HAP-1 (cell line): ENCODE measurements around the gene CDIP1.

Experiments
- DNase-seq, 2 experiments: peaks; one replicate each; pipeline ENCODE4 v3.0.0-alpha.2; 2016 to 2020; ENCODE audit warnings: low spot score in 2 of 2
- H3K27me3 ChIP-seq: fragments of 250-450 bp; sonication (Bioruptor Pico); 2 replicates; pipeline ENCODE4 v1.5.1; 2020; ENCODE audit warnings: low read depth, mild to moderate bottlenecking, moderate library complexity
- H3K36me3 ChIP-seq: fragments of 250-450 bp; sonication (Bioruptor Pico); replicated peaks from 2 replicates; pipeline ENCODE4 v1.5.1; 2020; ENCODE audit warnings: mild to moderate bottlenecking
- H3K4me1 ChIP-seq: fragments of 250-450 bp; sonication (Bioruptor Pico); 2 replicates; pipeline ENCODE4 v1.5.1; 2020; ENCODE audit warnings: mild to moderate bottlenecking
- H3K4me3 ChIP-seq: fragments of 250-450 bp; sonication (Bioruptor Pico); 2 replicates; pipeline ENCODE4 v1.5.1; 2020; ENCODE audit warnings: mild to moderate bottlenecking, moderate library complexity
- H3K9me3 ChIP-seq: fragments of 250-450 bp; sonication (Bioruptor Pico); 2 replicates; pipeline ENCODE4 v1.5.1; 2020; ENCODE audit warnings: mild to moderate bottlenecking, moderate library complexity
- in situ Hi-C: fragments of 300-500 bp; cut with MboI; formaldehyde crosslinking; loops from 3 replicates; pipeline ENCODE4 v1.14.3; 2020; ENCODE audit warnings: low sequenced_read_pairs, inconsistent platforms, mixed read lengths

CDIP1 gene

GRCh38 chr16:4481963-4482362 is 56.6 kb downstream of the CDIP1 start:
- Histone ChIP-seq H3K9me3 (no peaks in the 10 kb centered on the region), H3K4me1 (peaks cover 4% of the 10 kb centered on the region), H3K27me3 (no peaks in the 10 kb centered on the region), H3K4me3 (no peak overlapping the region), H3K36me3 (peaks cover 29% of the 10 kb centered on the region)
- in situ Hi-C loops, result no loop called here
- DNase-seq, result no peak

- in situ Hi-C loops, result no loop called here
- Histone ChIP-seq H3K36me3 (peaks cover 27% of the 10 kb centered on the region), H3K27me3 (no peaks in the 10 kb centered on the region), H3K4me1 (peaks cover 4% of the 10 kb centered on the region), H3K9me3 (no peaks in the 10 kb centered on the region), H3K4me3 (no peak overlapping the region)
- no peak for DNase-seq
Measured at GRCh38 chr16:4481526-4481925, 57.0 kb downstream of the CDIP1 start.

GRCh38 chr16:4477966-4478365 is 60.6 kb downstream of the CDIP1 start:
- Histone ChIP-seq H3K27me3 (no peaks in the 10 kb centered on the region), H3K9me3 (no peaks in the 10 kb centered on the region), H3K36me3 (no peaks in the 10 kb centered on the region; the same call in 1 of the 2 replicates), H3K4me1 (peaks cover 19% of the 10 kb centered on the region), H3K4me3 (peak overlapping the region; percentile 80)
- in situ Hi-C loops, result no loop called here
- peak; percentile 28 to 48 for DNase-seq

GRCh38 chr16:4475880-4476788 is 62.4 kb downstream of the CDIP1 start, which contains the start of gene HMOX2:
Gene HMOX2 (plus strand): TSS chr16:4476398. CDS start chr16:4505525, 29,127 bp downstream.
- Histone ChIP-seq H3K9me3 (no peaks in the 10 kb centered on the region), H3K4me1 (peaks cover 19% of the 10 kb centered on the region), H3K4me3 (peak within 1 kb of the TSS; percentile 80), H3K36me3 (peaks cover 4% of the 10 kb centered on the region), H3K27me3 (no peaks in the 10 kb centered on the region)
- DNase-seq, result peak; percentile 87 to 94
- in situ Hi-C loops, result no loop called here

- no peaks in the 10 kb centered on the region for H3K9me3 ChIP-seq
- peaks cover 10% of the 10 kb centered on the region for H3K36me3 ChIP-seq
- peaks cover 19% of the 10 kb centered on the region for H3K4me1 ChIP-seq
- in situ Hi-C loops, result no loop called here
- no peaks in the 10 kb centered on the region for H3K27me3 ChIP-seq
- H3K4me3 ChIP-seq, result peak within 1 kb of the TSS; percentile 74
- peak; percentile 93 to 98 for DNase-seq
Measured at GRCh38 chr16:4474192-4474961, 64.2 kb downstream of the CDIP1 start, which contains the start of gene NMRAL1. Gene NMRAL1 (minus strand): TSS chr16:4474625. CDS start chr16:4474132, 493 bp downstream.

- Histone ChIP-seq H3K4me1 (peaks cover 18% of the 10 kb centered on the region), H3K9me3 (no peaks in the 10 kb centered on the region), H3K36me3 (peaks cover 24% of the 10 kb centered on the region), H3K4me3 (no peak overlapping the region), H3K27me3 (no peaks in the 10 kb centered on the region)
- DNase-seq, result no peak
- in situ Hi-C loops, result no loop called here
Measured at GRCh38 chr16:4472880-4473279, 65.7 kb downstream of the CDIP1 start.

- no peaks in the 10 kb centered on the region for H3K27me3 ChIP-seq
- in situ Hi-C loops, result no loop called here
- peaks cover 15% of the 10 kb centered on the region for H3K4me1 ChIP-seq
- DNase-seq, result no peak
- H3K9me3 ChIP-seq, result no peaks in the 10 kb centered on the region
- H3K4me3 ChIP-seq, result no peak overlapping the region
- peaks cover 34% of the 10 kb centered on the region for H3K36me3 ChIP-seq
Measured at GRCh38 chr16:4471869-4472268, 66.7 kb downstream of the CDIP1 start.

- in situ Hi-C loops, result no loop called here
- DNase-seq, result no peak
- Histone ChIP-seq H3K4me3 (no peak overlapping the region), H3K4me1 (peaks cover 3% of the 10 kb centered on the region; the same call in 1 of the 2 replicates), H3K27me3 (no peaks in the 10 kb centered on the region), H3K9me3 (no peaks in the 10 kb centered on the region), H3K36me3 (peaks cover 55% of the 10 kb centered on the region)
Measured at GRCh38 chr16:4468972-4469371, 69.6 kb downstream of the CDIP1 start.

- Histone ChIP-seq H3K27me3 (no peaks in the 10 kb centered on the region), H3K4me1 (no peaks in the 10 kb centered on the region), H3K4me3 (no peak overlapping the region), H3K36me3 (peaks cover 60% of the 10 kb centered on the region), H3K9me3 (no peaks in the 10 kb centered on the region)
- DNase-seq, result no peak
- in situ Hi-C loops, result no loop called here
Measured at GRCh38 chr16:4467916-4468315, 70.7 kb downstream of the CDIP1 start.

GRCh38 chr16:4465977-4466779 is 72.4 kb downstream of the CDIP1 start:
- DNase-seq, result no peak
- Histone ChIP-seq H3K36me3 (peaks cover 59% of the 10 kb centered on the region), H3K4me3 (no peak overlapping the region)

GRCh38 chr16:4463522-4464163 is 74.9 kb downstream of the CDIP1 start:
- no peak overlapping the region for H3K4me3 ChIP-seq
- H3K36me3 ChIP-seq, result peaks cover 56% of the 10 kb centered on the region
- H3K27me3 ChIP-seq, result no peaks in the 10 kb centered on the region
- DNase-seq, result no peak
- no peaks in the 10 kb centered on the region for H3K4me1 ChIP-seq
- no peaks in the 10 kb centered on the region for H3K9me3 ChIP-seq
- in situ Hi-C loops, result no loop called here

More at GRCh38 chr16:4465977-4466779, 72.4 kb downstream of the CDIP1 start:
- H3K9me3 ChIP-seq, result no peaks in the 10 kb centered on the region
- no peaks in the 10 kb centered on the region for H3K27me3 ChIP-seq
- H3K4me1 ChIP-seq, result no peaks in the 10 kb centered on the region
- in situ Hi-C loops, result no loop called here

GRCh38 chr16:4461250-4462085 is 77.1 kb downstream of the CDIP1 start:
- no peak for DNase-seq
- in situ Hi-C loops, result no loop called here
- Histone ChIP-seq H3K36me3 (peaks cover 57% of the 10 kb centered on the region), H3K27me3 (no peaks in the 10 kb centered on the region), H3K4me3 (no peak overlapping the region), H3K4me1 (no peaks in the 10 kb centered on the region), H3K9me3 (no peaks in the 10 kb centered on the region)
